Measurements from ENCODE around the gene PMF1.

- no peak for TF ChIP-seq TAF1 (IDR thresholded peaks at IDR 0.05; ENCODE audit: borderline replicate concordance, insufficient read depth, low read length)
- TF ChIP-seq POLR2AphosphoS5 (IDR thresholded peaks at IDR 0.05; ENCODE audit: low read depth, low read length): no peak
- TF ChIP-seq SIN3A (IDR thresholded peaks at IDR 0.05; ENCODE audit: borderline replicate concordance, insufficient read depth, low read length): no peak
- TF ChIP-seq, protein P1, sequence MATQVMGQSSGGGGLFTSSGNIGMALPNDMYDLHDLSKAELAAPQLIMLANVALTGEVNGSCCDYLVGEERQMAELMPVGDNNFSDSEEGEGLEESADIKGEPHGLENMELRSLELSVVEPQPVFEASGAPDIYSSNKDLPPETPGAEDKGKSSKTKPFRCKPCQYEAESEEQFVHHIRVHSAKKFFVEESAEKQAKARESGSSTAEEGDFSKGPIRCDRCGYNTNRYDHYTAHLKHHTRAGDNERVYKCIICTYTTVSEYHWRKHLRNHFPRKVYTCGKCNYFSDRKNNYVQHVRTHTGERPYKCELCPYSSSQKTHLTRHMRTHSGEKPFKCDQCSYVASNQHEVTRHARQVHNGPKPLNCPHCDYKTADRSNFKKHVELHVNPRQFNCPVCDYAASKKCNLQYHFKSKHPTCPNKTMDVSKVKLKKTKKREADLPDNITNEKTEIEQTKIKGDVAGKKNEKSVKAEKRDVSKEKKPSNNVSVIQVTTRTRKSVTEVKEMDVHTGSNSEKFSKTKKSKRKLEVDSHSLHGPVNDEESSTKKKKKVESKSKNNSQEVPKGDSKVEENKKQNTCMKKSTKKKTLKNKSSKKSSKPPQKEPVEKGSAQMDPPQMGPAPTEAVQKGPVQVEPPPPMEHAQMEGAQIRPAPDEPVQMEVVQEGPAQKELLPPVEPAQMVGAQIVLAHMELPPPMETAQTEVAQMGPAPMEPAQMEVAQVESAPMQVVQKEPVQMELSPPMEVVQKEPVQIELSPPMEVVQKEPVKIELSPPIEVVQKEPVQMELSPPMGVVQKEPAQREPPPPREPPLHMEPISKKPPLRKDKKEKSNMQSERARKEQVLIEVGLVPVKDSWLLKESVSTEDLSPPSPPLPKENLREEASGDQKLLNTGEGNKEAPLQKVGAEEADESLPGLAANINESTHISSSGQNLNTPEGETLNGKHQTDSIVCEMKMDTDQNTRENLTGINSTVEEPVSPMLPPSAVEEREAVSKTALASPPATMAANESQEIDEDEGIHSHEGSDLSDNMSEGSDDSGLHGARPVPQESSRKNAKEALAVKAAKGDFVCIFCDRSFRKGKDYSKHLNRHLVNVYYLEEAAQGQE (IDR thresholded peaks at IDR 0.05; ENCODE audit: insufficient read depth in 1 of 2, low read depth in 2 of 2, low read length in 2 of 2): no peak
- TF ChIP-seq FOXP2 (optimal IDR thresholded peaks at IDR 0.05; ENCODE audit: borderline replicate concordance, extremely low read depth, extremely low read length, insufficient read depth): no peak
These were observed 48.5 kb upstream of the PMF1 start for GRCh38 chr1:156164125-156164831.

Data from PFSK-1 (cell line).